ENCODE results near the gene SELENOT. TPM values are rescaled to one million over a fixed set of nuclear protein-coding genes. Genes with fewer than 3 reads are reported as not detected.

The SELENOT gene
- total RNA-seq, 4 donors from 2014 or later = 49.2 to 97.2 (median 75.3) TPM

- DNase-seq (ENCODE audit: low spot score in 2 of 2) = no peak
- Histone ChIP-seq H3K27me3 (no peaks in the 10 kb centered on the region), H3K9me3 (peaks cover 9% of the 10 kb centered on the region), H3K27ac (no peak overlapping the region), H3K4me3 (no peak overlapping the region), H3K4me1 (no peaks in the 10 kb centered on the region), H3K36me3 (no peaks in the 10 kb centered on the region)
- TF ChIP-seq POLR2A (IDR thresholded peaks at IDR 0.05) (no peak), POLR2AphosphoS5 (IDR thresholded peaks at IDR 0.05) (no peak), CTCF (IDR thresholded peaks at IDR 0.05) (no peak)
- 77% methylated on average over 3 of the region's 3 CpGs for WGBS
Observed at GRCh38 chr3:150673966-150674365, 70.8 kb downstream of the SELENOT start.

GRCh38 chr3:150675587-150675986 is 72.5 kb downstream of the SELENOT start:
- Histone ChIP-seq H3K4me1 (no peaks in the 10 kb centered on the region), H3K9me3 (peaks cover 9% of the 10 kb centered on the region), H3K27me3 (no peaks in the 10 kb centered on the region), H3K4me3 (no peak overlapping the region), H3K36me3 (no peaks in the 10 kb centered on the region), H3K27ac (no peak overlapping the region)
- TF ChIP-seq CTCF (IDR thresholded peaks at IDR 0.05) (no peak), POLR2AphosphoS5 (IDR thresholded peaks at IDR 0.05) (no peak)
- no peak for DNase-seq (ENCODE audit: low spot score in 2 of 2)

Other genes with a start within 250 kb of the SELENOT start
- 10 to 100 TPM; 13.2 to 19.5 (median 16.4) TPM for gene TSC22D2, start 195.0 kb upstream of the SELENOT start, total RNA-seq
- gene SERP1, start 56.8 kb upstream of the SELENOT start, total RNA-seq = 100 to 1,000 TPM in 3 of 4 donors, 10 to 100 TPM in 1; 84.2 to 149 (median 120) TPM
- gene EIF2A, start 56.5 kb upstream of the SELENOT start, total RNA-seq = 100 to 1,000 TPM; 149 to 222 (median 194) TPM
- gene ERICH6, start 100.6 kb downstream of the SELENOT start, total RNA-seq = under 1 TPM in 1 of 4 donors, not detected in 3; 0.68 TPM
- 10 to 100 TPM; 49.5 to 95.7 (median 81.3) TPM for gene SIAH2, start 159.8 kb downstream of the SELENOT start, total RNA-seq

Measured in suprapubic skin (tissue), 4 donors.